Cardiac muscle cell (in vitro differentiated cells and primary cell): Measurements from ENCODE around the gene ADGRD1. TPM values are rescaled to one million over a fixed set of nuclear protein-coding genes. Genes with fewer than 3 reads are reported as not detected.

Experiments used
- DNase-seq, 2 donors: peaks; one replicate each; pipeline versions ENCODE4 v3.0.0 to v3.0.0-alpha.2; 2010 to 2017; ENCODE audit warnings: low read depth in 1 of 2, low spot score in 1 of 2
- H3K27ac ChIP-seq: fragments of 200-600 bp; sonication (generic); 2 replicates; pipeline ENCODE4 v1.5.1; 2016
- H3K27me3 ChIP-seq: fragments of 200-600 bp; sonication (generic); 2 replicates; pipeline ENCODE4 v1.6.0; 2016; ENCODE audit warnings: control low read depth
- H3K36me3 ChIP-seq: fragments of 200-600 bp; sonication (generic); 2 replicates; pipeline ENCODE4 v1.5.1; 2016; ENCODE audit warnings: control low read depth
- H3K4me1 ChIP-seq: fragments of 200-600 bp; sonication (generic); 2 replicates; pipeline ENCODE4 v1.8.1; 2017; ENCODE audit warnings: low read depth, mild to moderate bottlenecking, mixed run types
- H3K4me3 ChIP-seq: fragments of 200-600 bp; sonication (generic); 2 replicates; pipeline ENCODE4 v1.5.1; 2016; ENCODE audit warnings: mild to moderate bottlenecking
- H3K9me3 ChIP-seq: fragments of 200-600 bp; sonication (generic); 2 replicates; pipeline ENCODE4 v1.5.1; 2017; ENCODE audit warnings: low read depth, mild to moderate bottlenecking, control low read depth
- polyA plus RNA-seq: library from polyadenylated mRNA; unstranded; fragments of >200 nt; fragmentation: Nextera tagmentation; extraction: Ambion mirVana; gene quantifications from 2 replicates; pipeline ENCODE4 v1.2.1, GENCODE V29; 2016
- total RNA-seq: library from RNA; depleted of rRNA; stranded (reverse); fragments of >200 nt; gene quantifications from 2 replicates; pipeline ENCODE4 v1.2.3, GENCODE V29; 2016
- TF ChIP-seq, protein P1 (sequence below): IDR thresholded peaks from 2 replicates; pipeline ENCODE4 v1.5.1; 2012; ENCODE audit warnings: low read depth, mild to moderate bottlenecking, low read length

Gene ADGRD1
- total and polyA plus RNA-seq, 2 experiments from 2014 or later: 66.6 to 74.0 TPM

- Histone ChIP-seq H3K4me3 (no peak overlapping the region), H3K36me3 (peaks cover 12% of the 10 kb centered on the region), H3K9me3 (no peaks in the 10 kb centered on the region), H3K4me1 (no peaks in the 10 kb centered on the region), H3K27me3 (no peaks in the 10 kb centered on the region), H3K27ac (no peak overlapping the region)
- no peak for DNase-seq
- TF ChIP-seq, protein P1, sequence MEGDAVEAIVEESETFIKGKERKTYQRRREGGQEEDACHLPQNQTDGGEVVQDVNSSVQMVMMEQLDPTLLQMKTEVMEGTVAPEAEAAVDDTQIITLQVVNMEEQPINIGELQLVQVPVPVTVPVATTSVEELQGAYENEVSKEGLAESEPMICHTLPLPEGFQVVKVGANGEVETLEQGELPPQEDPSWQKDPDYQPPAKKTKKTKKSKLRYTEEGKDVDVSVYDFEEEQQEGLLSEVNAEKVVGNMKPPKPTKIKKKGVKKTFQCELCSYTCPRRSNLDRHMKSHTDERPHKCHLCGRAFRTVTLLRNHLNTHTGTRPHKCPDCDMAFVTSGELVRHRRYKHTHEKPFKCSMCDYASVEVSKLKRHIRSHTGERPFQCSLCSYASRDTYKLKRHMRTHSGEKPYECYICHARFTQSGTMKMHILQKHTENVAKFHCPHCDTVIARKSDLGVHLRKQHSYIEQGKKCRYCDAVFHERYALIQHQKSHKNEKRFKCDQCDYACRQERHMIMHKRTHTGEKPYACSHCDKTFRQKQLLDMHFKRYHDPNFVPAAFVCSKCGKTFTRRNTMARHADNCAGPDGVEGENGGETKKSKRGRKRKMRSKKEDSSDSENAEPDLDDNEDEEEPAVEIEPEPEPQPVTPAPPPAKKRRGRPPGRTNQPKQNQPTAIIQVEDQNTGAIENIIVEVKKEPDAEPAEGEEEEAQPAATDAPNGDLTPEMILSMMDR: no peak
These were observed 54.0 kb downstream of the ADGRD1 start for GRCh38 chr12:131007740-131008117.

DNA sequence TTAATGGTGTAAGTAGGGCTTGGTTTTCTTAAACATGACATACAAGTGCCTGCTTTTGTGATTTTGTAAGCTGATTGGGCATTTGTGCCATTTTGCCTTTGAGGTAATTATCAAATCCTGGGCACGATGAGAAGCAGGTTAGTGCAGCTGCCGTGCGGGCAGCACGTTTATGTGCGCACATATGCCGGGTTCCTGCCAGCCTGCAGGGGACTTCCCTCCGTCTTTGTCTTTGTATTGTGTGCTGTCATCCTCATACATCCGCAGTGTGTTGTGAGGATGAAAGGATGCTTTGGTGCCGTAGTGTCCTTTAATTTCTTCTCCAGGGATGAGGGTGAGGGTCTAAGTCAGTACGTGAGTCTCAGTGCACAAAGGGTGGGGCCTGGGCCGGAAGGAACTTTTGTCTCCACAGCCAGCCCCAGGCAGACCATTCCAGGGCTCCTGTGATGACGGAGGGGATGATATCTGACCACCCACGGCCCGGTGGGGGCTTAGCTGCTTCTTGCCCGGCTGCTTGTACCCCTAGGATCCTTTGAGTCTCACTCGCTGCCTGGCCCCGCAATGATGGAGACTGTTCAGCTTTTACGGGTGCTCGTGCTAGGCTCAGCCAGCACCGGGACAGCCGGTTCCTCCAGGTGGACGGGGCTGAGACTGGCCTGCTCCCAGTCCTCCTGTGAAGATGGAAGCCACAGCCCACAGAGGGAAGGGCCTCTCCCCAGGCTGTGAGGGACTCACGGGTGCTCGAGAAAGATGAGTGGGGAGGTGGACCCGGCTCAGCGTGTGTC is 54.6 kb downstream of the ADGRD1 start:
- H3K27me3 ChIP-seq: no peaks in the 10 kb centered on the region
- H3K36me3 ChIP-seq: peaks cover 12% of the 10 kb centered on the region
- TF ChIP-seq, protein P1: no peak
- H3K9me3 ChIP-seq: no peaks in the 10 kb centered on the region
- no peaks in the 10 kb centered on the region for H3K4me1 ChIP-seq
- H3K4me3 ChIP-seq: no peak overlapping the region
- no peak overlapping the region for H3K27ac ChIP-seq
- DNase-seq: no peak

- H3K4me3 ChIP-seq: no peak overlapping the region
- no peaks in the 10 kb centered on the region for H3K4me1 ChIP-seq
- no peak overlapping the region for H3K27ac ChIP-seq
- no peak for DNase-seq
- no peaks in the 10 kb centered on the region for H3K9me3 ChIP-seq
- H3K36me3 ChIP-seq: peaks cover 12% of the 10 kb centered on the region
- H3K27me3 ChIP-seq: no peaks in the 10 kb centered on the region
- TF ChIP-seq, protein P1: no peak
These were observed 55.2 kb downstream of the ADGRD1 start for GRCh38 chr12:131008913-131009270.

DNA sequence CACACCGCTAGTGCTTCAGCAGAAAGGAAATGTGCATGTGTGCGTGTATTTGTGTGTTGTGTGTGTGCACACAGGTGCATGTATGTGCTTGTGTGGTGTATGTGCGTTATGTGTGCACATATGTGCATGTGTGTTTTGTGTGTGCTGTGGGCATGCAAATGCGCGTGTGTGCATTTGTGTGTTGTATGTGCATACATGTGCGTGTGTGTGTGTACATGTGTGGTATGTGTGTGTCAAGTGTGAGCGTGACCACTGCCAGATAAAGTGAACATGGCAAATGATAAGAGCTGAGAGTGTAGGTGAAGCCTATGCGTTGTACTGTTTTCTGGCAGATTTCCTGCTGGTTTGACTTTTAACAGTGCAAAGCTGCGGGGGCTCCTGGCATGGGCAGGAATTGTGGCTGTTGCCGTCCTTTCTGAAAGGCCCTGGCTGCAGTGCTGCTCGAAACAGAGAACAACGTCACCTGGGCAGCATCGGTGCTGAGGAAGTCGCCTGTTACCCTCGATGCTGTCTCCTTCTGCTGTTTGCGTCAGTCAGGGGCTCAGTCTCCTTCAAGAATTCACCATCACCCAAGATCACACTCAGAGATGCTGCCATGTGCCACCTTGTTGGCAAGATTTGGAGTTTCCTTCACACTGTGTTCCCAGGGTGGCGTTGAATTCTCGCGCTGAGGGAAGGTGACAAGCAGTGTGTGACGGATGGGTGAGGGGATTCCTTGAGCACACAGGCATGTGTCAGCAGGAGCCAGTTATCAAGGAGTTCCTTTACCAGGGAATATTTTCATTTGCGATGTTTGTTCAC is 56.1 kb downstream of the ADGRD1 start:
- Histone ChIP-seq H3K27me3 (no peaks in the 10 kb centered on the region), H3K27ac (no peak overlapping the region), H3K9me3 (no peaks in the 10 kb centered on the region), H3K4me3 (no peak overlapping the region), H3K36me3 (peaks cover 12% of the 10 kb centered on the region), H3K4me1 (no peaks in the 10 kb centered on the region)
- TF ChIP-seq, protein P1: no peak
- DNase-seq: no peak

- no peaks in the 10 kb centered on the region for H3K9me3 ChIP-seq
- DNase-seq: no peak
- H3K36me3 ChIP-seq: peaks cover 12% of the 10 kb centered on the region
These were observed 56.9 kb downstream of the ADGRD1 start for GRCh38 chr12:131010396-131011131.

More at GRCh38 chr12:131010396-131011131, 56.9 kb downstream of the ADGRD1 start:
- no peak overlapping the region for H3K27ac ChIP-seq
- no peaks in the 10 kb centered on the region for H3K4me1 ChIP-seq
- H3K27me3 ChIP-seq: no peaks in the 10 kb centered on the region
- H3K4me3 ChIP-seq: no peak overlapping the region
- TF ChIP-seq, protein P1: no peak
